HG03097 (cell line): ENCODE results near the gene FLT1.

Source experiments
- ATAC-seq: cut with Tn5 transposase; IDR thresholded peaks from one replicate; pipeline ENCODE4 v1.9.1; 2021; ENCODE audit not compliant: unreplicated experiment, low FRiP score

The FLT1 gene

GRCh38 chr13:28355046-28355821 lies 139.7 kb downstream of the FLT1 start:
- no peak for ATAC-seq

GRCh38 chr13:28353679-28354078 lies 141.2 kb downstream of the FLT1 start:
- no peak for ATAC-seq

GRCh38 chr13:28349907-28350654 lies 144.8 kb downstream of the FLT1 start:
- ATAC-seq: no peak

GRCh38 chr13:28349371-28349770 lies 145.6 kb downstream of the FLT1 start:
- no peak for ATAC-seq

GRCh38 chr13:28347456-28348371 lies 147.2 kb downstream of the FLT1 start:
- ATAC-seq: no peak

GRCh38 chr13:28346154-28346553 lies 148.8 kb downstream of the FLT1 start:
- ATAC-seq: no peak

- ATAC-seq: no peak
Measured at GRCh38 chr13:28344163-28344562, 150.8 kb downstream of the FLT1 start.

GRCh38 chr13:28342251-28342650 lies 152.7 kb downstream of the FLT1 start:
- ATAC-seq: no peak

GRCh38 chr13:28340272-28340793 lies 154.6 kb downstream of the FLT1 start:
- no peak for ATAC-seq

- ATAC-seq: no peak
Measured at GRCh38 chr13:28339419-28339818, 155.5 kb downstream of the FLT1 start.

- ATAC-seq: no peak
Measured at GRCh38 chr13:28338742-28339141, 156.2 kb downstream of the FLT1 start.

- ATAC-seq: no peak
Measured at GRCh38 chr13:28338006-28338574, 156.8 kb downstream of the FLT1 start.

GRCh38 chr13:28337166-28338005 lies 157.5 kb downstream of the FLT1 start:
- no peak for ATAC-seq

- ATAC-seq: no peak
Measured at GRCh38 chr13:28336193-28336657, 158.7 kb downstream of the FLT1 start.

GRCh38 chr13:28333204-28333881 lies 161.6 kb downstream of the FLT1 start:
- no peak for ATAC-seq

- ATAC-seq: no peak
Measured at GRCh38 chr13:28329395-28330158, 165.4 kb downstream of the FLT1 start.

GRCh38 chr13:28328271-28328607 lies 166.7 kb downstream of the FLT1 start:
- no peak for ATAC-seq
